ENCODE measurements around the gene DUSP9. TPM values are rescaled to one million over a fixed set of nuclear protein-coding genes. Genes with fewer than 3 reads are reported as not detected.

DUSP9 gene
- polyA plus RNA-seq, 1 donor (not counting 4 experiments of a cell fraction or from before 2014, with no cell fraction given) = 0.47 TPM

DNA sequence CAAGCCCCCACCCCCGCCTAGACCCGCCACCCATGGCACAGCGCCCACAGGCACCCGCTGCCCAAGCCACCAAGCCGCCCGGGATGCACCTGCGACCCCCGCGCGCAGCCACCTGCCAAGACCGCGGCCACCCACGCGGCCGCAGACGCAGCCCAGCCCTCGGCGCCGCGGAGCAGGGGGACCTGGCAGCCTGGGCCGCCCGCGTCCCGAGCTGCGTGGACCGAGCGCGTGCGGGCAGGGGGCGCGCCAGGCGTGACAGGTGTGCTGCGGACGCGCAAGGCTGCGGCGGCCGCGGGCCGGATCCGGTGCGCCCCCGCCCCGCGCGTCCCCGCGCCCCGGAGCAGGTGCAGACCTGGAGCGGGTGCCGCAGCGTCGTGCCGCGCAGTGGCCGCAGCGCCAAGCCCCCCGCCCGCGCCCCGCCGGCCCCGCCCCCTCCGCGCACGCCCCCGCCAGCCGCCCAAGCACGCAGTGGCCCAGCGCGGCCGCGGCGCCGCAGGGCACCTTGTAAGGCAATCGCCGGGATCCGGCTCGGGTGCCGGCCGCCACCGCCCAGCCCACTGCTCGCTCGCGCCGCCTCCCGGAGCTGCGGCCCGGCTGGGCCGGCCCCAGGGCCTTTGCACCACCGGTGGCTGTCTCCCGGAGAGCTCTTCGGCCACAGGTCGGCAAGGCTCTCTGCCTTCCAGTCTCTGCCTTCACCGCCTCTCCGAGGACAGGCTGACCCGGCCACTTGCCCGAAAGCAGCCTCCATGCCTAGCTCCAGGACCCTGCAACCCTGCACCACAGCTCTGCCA, 26.6 kb downstream of the DUSP9 start, which contains the start of gene PNCK:
Gene PNCK, minus strand, starts transcription at position 386 of the 791 bp plus-strand sequence. CDS start 737 bp downstream, outside the sequence.
- DNase-seq (ENCODE audit: low read depth, low spot score) (no peak), FAIRE-seq (no peak)
- Histone ChIP-seq H3K4me1 (ENCODE audit: control insufficient read depth, extremely low read depth, insufficient read depth, low read length) (peaks cover 4% of the 10 kb centered on the region), H3K27me3 (ENCODE audit: control insufficient read depth, extremely low read depth, insufficient read depth, low read length) (no peaks in the 10 kb centered on the region), H3K79me2 (ENCODE audit: control insufficient read depth, insufficient read depth, low read length) (no peaks in the 10 kb centered on the region), H3K36me3 (ENCODE audit: control insufficient read depth in 2 of 2, extremely low read depth in 1 of 2, insufficient read depth in 2 of 2, low read length in 2 of 2) (no peaks in the 10 kb centered on the region), H3K9me1 (ENCODE audit: control insufficient read depth, extremely low read depth, insufficient read depth, low read length) (no peaks in the 10 kb centered on the region), H3K9ac (ENCODE audit: control insufficient read depth, extremely low read depth, insufficient read depth, low read length) (no peak within 1 kb of the TSS), H3K27ac (ENCODE audit: control insufficient read depth, insufficient read depth, low read length) (no peak within 1 kb of the TSS), H2AFZ (ENCODE audit: control insufficient read depth, low read length) (no peak within 1 kb of the TSS), H3K4me2 (ENCODE audit: control insufficient read depth, extremely low read depth, insufficient read depth, low read depth, low read length) (no peak within 1 kb of the TSS), H3K9me3 (ENCODE audit: control insufficient read depth, low read depth, low read length) (no peaks in the 10 kb centered on the region), H4K20me1 (ENCODE audit: control insufficient read depth, extremely low read depth, insufficient read depth, low read length) (no peaks in the 10 kb centered on the region), H3K4me3 (ENCODE audit: control insufficient read depth in 2 of 3, extremely low read depth in 1 of 3, insufficient read depth in 2 of 3, low read depth in 1 of 3, low read length in 3 of 3) (no peak within 1 kb of the TSS)
- dilution Hi-C loops (cut with MboI; ENCODE audit: extremely low pct_ligation_motif_present, low sequenced_read_pairs) = no loop called here
- no peak for TF ChIP-seq EZH2 (IDR thresholded peaks at IDR 0.05; ENCODE audit: low read length)
- TF ChIP-seq, protein P1, sequence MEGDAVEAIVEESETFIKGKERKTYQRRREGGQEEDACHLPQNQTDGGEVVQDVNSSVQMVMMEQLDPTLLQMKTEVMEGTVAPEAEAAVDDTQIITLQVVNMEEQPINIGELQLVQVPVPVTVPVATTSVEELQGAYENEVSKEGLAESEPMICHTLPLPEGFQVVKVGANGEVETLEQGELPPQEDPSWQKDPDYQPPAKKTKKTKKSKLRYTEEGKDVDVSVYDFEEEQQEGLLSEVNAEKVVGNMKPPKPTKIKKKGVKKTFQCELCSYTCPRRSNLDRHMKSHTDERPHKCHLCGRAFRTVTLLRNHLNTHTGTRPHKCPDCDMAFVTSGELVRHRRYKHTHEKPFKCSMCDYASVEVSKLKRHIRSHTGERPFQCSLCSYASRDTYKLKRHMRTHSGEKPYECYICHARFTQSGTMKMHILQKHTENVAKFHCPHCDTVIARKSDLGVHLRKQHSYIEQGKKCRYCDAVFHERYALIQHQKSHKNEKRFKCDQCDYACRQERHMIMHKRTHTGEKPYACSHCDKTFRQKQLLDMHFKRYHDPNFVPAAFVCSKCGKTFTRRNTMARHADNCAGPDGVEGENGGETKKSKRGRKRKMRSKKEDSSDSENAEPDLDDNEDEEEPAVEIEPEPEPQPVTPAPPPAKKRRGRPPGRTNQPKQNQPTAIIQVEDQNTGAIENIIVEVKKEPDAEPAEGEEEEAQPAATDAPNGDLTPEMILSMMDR (optimal IDR thresholded peaks at IDR 0.05 in 1 of 3, IDR thresholded peaks at IDR 0.05 in 1 of 3, conservative IDR thresholded peaks at IDR 0.05 in 1 of 3; ENCODE audit: extremely low read depth in 1 of 3, insufficient read depth in 2 of 3, low read length in 3 of 3) = no peak

GRCh38 chrX:153674219-153674851, 27.3 kb downstream of the DUSP9 start:
- TF ChIP-seq, protein P1 (optimal IDR thresholded peaks at IDR 0.05 in 1 of 3, IDR thresholded peaks at IDR 0.05 in 1 of 3, conservative IDR thresholded peaks at IDR 0.05 in 1 of 3; ENCODE audit: extremely low read depth in 1 of 3, insufficient read depth in 2 of 3, low read length in 3 of 3) = no peak
- no peak for FAIRE-seq
- Histone ChIP-seq H3K4me1 (ENCODE audit: control insufficient read depth, extremely low read depth, insufficient read depth, low read length) (peaks cover 4% of the 10 kb centered on the region), H3K79me2 (ENCODE audit: control insufficient read depth, insufficient read depth, low read length) (no peaks in the 10 kb centered on the region), H2AFZ (ENCODE audit: control insufficient read depth, low read length) (no peak overlapping the region), H4K20me1 (ENCODE audit: control insufficient read depth, extremely low read depth, insufficient read depth, low read length) (no peaks in the 10 kb centered on the region), H3K9me1 (ENCODE audit: control insufficient read depth, extremely low read depth, insufficient read depth, low read length) (no peaks in the 10 kb centered on the region), H3K9me3 (ENCODE audit: control insufficient read depth, low read depth, low read length) (no peaks in the 10 kb centered on the region), H3K27ac (ENCODE audit: control insufficient read depth, insufficient read depth, low read length) (no peak overlapping the region), H3K4me2 (ENCODE audit: control insufficient read depth, extremely low read depth, insufficient read depth, low read depth, low read length) (no peak overlapping the region), H3K4me3 (ENCODE audit: control insufficient read depth in 2 of 3, extremely low read depth in 1 of 3, insufficient read depth in 2 of 3, low read depth in 1 of 3, low read length in 3 of 3) (no peak overlapping the region), H3K27me3 (ENCODE audit: control insufficient read depth, extremely low read depth, insufficient read depth, low read length) (no peaks in the 10 kb centered on the region), H3K36me3 (ENCODE audit: control insufficient read depth in 2 of 2, extremely low read depth in 1 of 2, insufficient read depth in 2 of 2, low read length in 2 of 2) (no peaks in the 10 kb centered on the region), H3K9ac (ENCODE audit: control insufficient read depth, extremely low read depth, insufficient read depth, low read length) (no peak overlapping the region)
- no peak for DNase-seq (ENCODE audit: low read depth, low spot score)
- dilution Hi-C loops (cut with MboI; ENCODE audit: extremely low pct_ligation_motif_present, low sequenced_read_pairs) = no loop called here

Measured in keratinocyte (primary cell).